ENCODE measurements around the gene CRYBG1.

Gene CRYBG1

GRCh38 chr6:106426250-106426970 lies 65.9 kb downstream of the CRYBG1 start:
- H3K4me3 ChIP-seq (ENCODE audit: low read depth, low read length), result no peak overlapping the region
- DNase-seq (ENCODE audit: low read depth, low spot score), result no peak
- no peak for TF ChIP-seq CTCF (IDR thresholded peaks at IDR 0.05; ENCODE audit: low read depth, low read length)
- in situ Hi-C loops (cut with HindIII; ENCODE audit: low sequenced_read_pairs), result no loop called here

GRCh38 chr6:106430466-106430865 lies 69.9 kb downstream of the CRYBG1 start:
- DNase-seq (ENCODE audit: low read depth, low spot score), result no peak
- H3K4me3 ChIP-seq (ENCODE audit: low read depth, low read length), result no peak overlapping the region
- in situ Hi-C loops (cut with HindIII; ENCODE audit: low sequenced_read_pairs), result no loop called here
- no peak for TF ChIP-seq CTCF (IDR thresholded peaks at IDR 0.05; ENCODE audit: low read depth, low read length)

- no peak for DNase-seq (ENCODE audit: low read depth, low spot score)
- no peak for TF ChIP-seq CTCF (IDR thresholded peaks at IDR 0.05; ENCODE audit: low read depth, low read length)
- in situ Hi-C loops (cut with HindIII; ENCODE audit: low sequenced_read_pairs), result no loop called here
- H3K4me3 ChIP-seq (ENCODE audit: low read depth, low read length), result no peak overlapping the region
Measured at GRCh38 chr6:106431405-106431804, 70.9 kb downstream of the CRYBG1 start.

- no peak for DNase-seq (ENCODE audit: low read depth, low spot score)
- no peak overlapping the region for H3K4me3 ChIP-seq (ENCODE audit: low read depth, low read length)
- no peak for TF ChIP-seq CTCF (IDR thresholded peaks at IDR 0.05; ENCODE audit: low read depth, low read length)
- in situ Hi-C loops (cut with HindIII; ENCODE audit: low sequenced_read_pairs), result no loop called here
Measured at GRCh38 chr6:106431972-106432371, 71.5 kb downstream of the CRYBG1 start.

GRCh38 chr6:106434530-106434929 lies 74.0 kb downstream of the CRYBG1 start:
- DNase-seq (ENCODE audit: low read depth, low spot score), result no peak
- TF ChIP-seq CTCF (IDR thresholded peaks at IDR 0.05; ENCODE audit: low read depth, low read length), result no peak
- in situ Hi-C loops (cut with HindIII; ENCODE audit: low sequenced_read_pairs), result no loop called here
- no peak overlapping the region for H3K4me3 ChIP-seq (ENCODE audit: low read depth, low read length)

GRCh38 chr6:106439459-106439858 lies 78.9 kb downstream of the CRYBG1 start:
- no peak for DNase-seq (ENCODE audit: low read depth, low spot score)
- no peak overlapping the region for H3K4me3 ChIP-seq (ENCODE audit: low read depth, low read length)
- TF ChIP-seq CTCF (IDR thresholded peaks at IDR 0.05; ENCODE audit: low read depth, low read length), result no peak
- in situ Hi-C loops (cut with HindIII; ENCODE audit: low sequenced_read_pairs), result no loop called here
